GM10266 (cell line): ENCODE measurements around the gene ZFP64.

Source experiments
- DNase-seq: peaks from one replicate; pipeline ENCODE4 v3.0.0; 2012; ENCODE audit errors: extremely low spot score
- TF ChIP-seq, protein P1 (sequence below): IDR thresholded peaks from 2 replicates; pipeline ENCODE4 v1.5.1; 2012; ENCODE audit warnings: mild to moderate bottlenecking, low read depth; ENCODE audit not compliant: control insufficient read depth, insufficient read depth; ENCODE audit errors: missing control alignments

ZFP64 gene

DNA sequence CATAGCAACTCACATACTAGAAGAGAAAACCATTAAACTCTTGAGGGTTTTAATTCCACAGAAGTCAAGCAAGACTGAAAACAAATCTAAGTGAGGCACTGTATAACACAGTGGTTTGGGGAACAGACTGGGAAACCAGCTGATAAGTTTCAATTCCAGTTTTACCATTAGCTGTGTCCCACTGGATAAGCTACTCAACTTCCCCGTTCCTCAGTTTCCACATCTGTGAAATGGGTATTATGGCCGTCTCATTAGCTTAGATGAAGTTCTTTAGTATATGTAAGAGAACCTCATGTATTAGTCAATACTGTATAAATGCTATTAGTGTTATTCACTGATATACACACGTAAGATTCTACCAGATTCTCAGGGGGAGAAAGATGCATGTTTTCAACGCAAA is 89.0 kb downstream of the ZFP64 start:
- DNase-seq: no peak
- TF ChIP-seq, protein P1, sequence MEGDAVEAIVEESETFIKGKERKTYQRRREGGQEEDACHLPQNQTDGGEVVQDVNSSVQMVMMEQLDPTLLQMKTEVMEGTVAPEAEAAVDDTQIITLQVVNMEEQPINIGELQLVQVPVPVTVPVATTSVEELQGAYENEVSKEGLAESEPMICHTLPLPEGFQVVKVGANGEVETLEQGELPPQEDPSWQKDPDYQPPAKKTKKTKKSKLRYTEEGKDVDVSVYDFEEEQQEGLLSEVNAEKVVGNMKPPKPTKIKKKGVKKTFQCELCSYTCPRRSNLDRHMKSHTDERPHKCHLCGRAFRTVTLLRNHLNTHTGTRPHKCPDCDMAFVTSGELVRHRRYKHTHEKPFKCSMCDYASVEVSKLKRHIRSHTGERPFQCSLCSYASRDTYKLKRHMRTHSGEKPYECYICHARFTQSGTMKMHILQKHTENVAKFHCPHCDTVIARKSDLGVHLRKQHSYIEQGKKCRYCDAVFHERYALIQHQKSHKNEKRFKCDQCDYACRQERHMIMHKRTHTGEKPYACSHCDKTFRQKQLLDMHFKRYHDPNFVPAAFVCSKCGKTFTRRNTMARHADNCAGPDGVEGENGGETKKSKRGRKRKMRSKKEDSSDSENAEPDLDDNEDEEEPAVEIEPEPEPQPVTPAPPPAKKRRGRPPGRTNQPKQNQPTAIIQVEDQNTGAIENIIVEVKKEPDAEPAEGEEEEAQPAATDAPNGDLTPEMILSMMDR: no peak

DNA sequence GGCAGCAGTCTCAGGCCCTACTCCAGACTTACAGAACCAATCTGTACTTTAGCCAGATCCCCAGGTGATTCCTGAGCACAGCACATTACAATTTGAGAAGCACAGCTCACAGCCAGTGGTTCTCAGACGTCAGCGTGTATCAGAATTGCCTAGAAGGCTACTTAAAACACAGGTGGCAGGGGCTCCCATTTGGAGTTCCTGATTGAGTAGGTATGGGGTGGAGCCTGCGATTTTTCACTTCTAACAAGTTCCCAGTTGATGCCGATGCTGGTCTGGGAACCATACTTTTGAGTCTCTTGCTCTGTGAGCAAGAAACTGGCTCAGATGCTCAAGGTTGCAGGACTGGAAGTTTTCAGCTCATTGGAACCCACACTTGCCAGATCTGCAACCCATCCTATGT is 89.5 kb downstream of the ZFP64 start:
- DNase-seq: no peak
- TF ChIP-seq, protein P1: no peak
